ENCODE data around the gene LRWD1. TPM values are rescaled to one million over a fixed set of nuclear protein-coding genes. Genes with fewer than 3 reads are reported as not detected.
"Not testable (repeated sequence)": the region's sequence is repeated elsewhere in the genome, so short reads cannot be mapped to it uniquely, and the experiment has no call there.

Gene LRWD1
- total and polyA plus RNA-seq, 9 donors = 3.4 to 26.2 (median 13.6) TPM

GRCh38 chr7:102473271-102473991 is 8.6 kb downstream of the LRWD1 start:
- Histone ChIP-seq H3K27ac (no peak overlapping the region), H3K27me3 (no peaks in the 10 kb centered on the region), H3K4me3 (no peak overlapping the region), H3K9me3 (no peaks in the 10 kb centered on the region), H3K4me1 (ENCODE audit: insufficient read depth) (no peaks in the 10 kb centered on the region), H3K36me3 (no peaks in the 10 kb centered on the region)
- peak in 4 of 5 donors; percentile 9 to 41 (median 23) for DNase-seq
- WGBS, 3 donors = 71 to 77% (median 73%) methylated on average over 23 of the region's 23 CpGs
- intact Hi-C loops (cut with DNase I) = no loop called here
- no peak for TF ChIP-seq CTCF (IDR thresholded peaks at IDR 0.05)
- TF ChIP-seq POLR2A (IDR thresholded peaks at IDR 0.05) = no peak
- TF ChIP-seq EP300 (IDR thresholded peaks at IDR 0.05) = no peak

GRCh38 chr7:102474116-102474515 is 9.3 kb downstream of the LRWD1 start:
- H3K27ac ChIP-seq; H3K4me1 ChIP-seq (ENCODE audit: insufficient read depth); intact Hi-C loops (cut with DNase I); H3K36me3 ChIP-seq; H3K27me3 ChIP-seq; H3K4me3 ChIP-seq; H3K9me3 ChIP-seq: not testable (repeated sequence)
- 40 to 71% (median 62%) methylated on average over 1 to 10 of the region's 14 CpGs for WGBS, 3 donors
- DNase-seq = peak in 4 of 5 donors; percentile 6 to 28 (median 11)

GRCh38 chr7:102474736-102475435 is 10.1 kb downstream of the LRWD1 start:
- H3K36me3 ChIP-seq; H3K4me3 ChIP-seq; H3K4me1 ChIP-seq (ENCODE audit: insufficient read depth); intact Hi-C loops (cut with DNase I); H3K9me3 ChIP-seq; H3K27me3 ChIP-seq; H3K27ac ChIP-seq: not testable (repeated sequence)
- WGBS, 3 donors = 49 to 59% (median 54%) methylated on average over 5 to 11 of the region's 19 CpGs
- peak in 4 of 5 donors; percentile 3 to 23 (median 8) for DNase-seq

GRCh38 chr7:102478314-102479208 is 13.8 kb downstream of the LRWD1 start, which contains the start of gene POLR2J:
TSS of gene POLR2J (minus strand) at chr7:102478922. CDS start at chr7:102478860, 62 bp downstream.
- H3K36me3 ChIP-seq; H3K27me3 ChIP-seq; H3K27ac ChIP-seq; H3K4me1 ChIP-seq (ENCODE audit: insufficient read depth); H3K9me3 ChIP-seq; intact Hi-C loops (cut with DNase I): not testable (repeated sequence)
- peak within 1 kb of the TSS; percentile 49 for H3K4me3 ChIP-seq
- TF ChIP-seq CTCF (IDR thresholded peaks at IDR 0.05) = peak; percentile 13 to 37 (median 22)
- 0 to 1% (median 1%) methylated on average over 27 to 59 of the region's 72 CpGs for WGBS, 3 donors
- DNase-seq = peak; percentile 75 to 95 (median 94)

- 0% methylated on average over 2 of the region's 10 CpGs; no CpG with 5 or more reads in 2 of the 3 donors for WGBS, 3 donors
- H3K4me3 ChIP-seq; H3K9me3 ChIP-seq; H3K36me3 ChIP-seq; H3K27me3 ChIP-seq; intact Hi-C loops (cut with DNase I); DNase-seq; H3K27ac ChIP-seq; H3K4me1 ChIP-seq (ENCODE audit: insufficient read depth): not testable (repeated sequence)
Observed at GRCh38 chr7:102479209-102479584, 14.4 kb downstream of the LRWD1 start.
